Smooth muscle cell (in vitro differentiated cells): ENCODE results near the gene MED15. TPM values are rescaled to one million over a fixed set of nuclear protein-coding genes. Genes with fewer than 3 reads are reported as not detected.
"Not testable (repeated sequence)": the region's sequence is repeated elsewhere in the genome, so short reads cannot be mapped to it uniquely, and the experiment has no call there.

Experiments used
- DNase-seq: peaks from one replicate; lab custom pipeline; 2025; ENCODE audit not compliant: unreplicated experiment; lab: John Stamatoyannopoulos, UW
- H2AFZ ChIP-seq: fragments of 200-600 bp; sonication (generic); 2 replicates; pipeline ENCODE4 v1.6.0; 2016; ENCODE audit warnings: antibody characterized with exemption, low read depth, mild to moderate bottlenecking
- H3F3A ChIP-seq: fragments of 200-600 bp; sonication (generic); 2 replicates; pipeline ENCODE4 v1.6.0; 2017; ENCODE audit warnings: antibody characterized with exemption, low read depth
- H3K27ac ChIP-seq: fragments of 200-600 bp; sonication (generic); 2 replicates; pipeline ENCODE4 v1.5.1; 2016; ENCODE audit warnings: low read depth, mild to moderate bottlenecking
- H3K27me3 ChIP-seq: fragments of 200-600 bp; sonication (generic); 2 replicates; pipeline ENCODE4 v1.6.1; 2016; ENCODE audit warnings: low read depth, mild to moderate bottlenecking
- H3K36me3 ChIP-seq: fragments of 200-600 bp; sonication (generic); 2 replicates; pipeline ENCODE4 v1.5.1; 2016; ENCODE audit warnings: low read depth
- H3K4me1 ChIP-seq: fragments of 200-600 bp; sonication (generic); 2 replicates; pipeline ENCODE4 v1.5.1; 2016; ENCODE audit warnings: low read depth
- H3K4me2 ChIP-seq: fragments of 200-600 bp; sonication (generic); 2 replicates; pipeline ENCODE4 v1.6.0; 2016; ENCODE audit warnings: mild to moderate bottlenecking
- H3K4me3 ChIP-seq: fragments of 200-600 bp; sonication (generic); 2 replicates; pipeline ENCODE4 v1.5.1; 2016; ENCODE audit warnings: mild to moderate bottlenecking
- H3K79me2 ChIP-seq: fragments of 200-600 bp; sonication (generic); 2 replicates; pipeline ENCODE4 v1.6.0; 2016; ENCODE audit warnings: low read depth, mild to moderate bottlenecking
- H3K9ac ChIP-seq: fragments of 200-600 bp; sonication (generic); 2 replicates; pipeline ENCODE4 v1.6.0; 2016; ENCODE audit warnings: low read depth
- H3K9me3 ChIP-seq: fragments of 200-600 bp; sonication (generic); replicated peaks from 2 replicates; pipeline ENCODE4 v1.5.1; 2016; ENCODE audit warnings: low read depth
- H4K20me1 ChIP-seq: fragments of 200-600 bp; sonication (generic); 2 replicates; pipeline ENCODE4 v1.6.0; 2016; ENCODE audit warnings: low read depth
- WGBS: methylation state at CpG from one replicate; pipeline ENCODE4 v1.1.7; 2016; ENCODE audit warnings: low lambda C conversion rate; 5-methylcytosine and 5-hydroxymethylcytosine counted together
- polyA plus RNA-seq: library from polyadenylated mRNA; unstranded; fragments of >200 nt; fragmentation: Nextera tagmentation; extraction: Ambion mirVana; gene quantifications from 2 replicates; pipeline ENCODE4 v1.2.1, GENCODE V29; 2016
- total RNA-seq: library from RNA; depleted of rRNA; stranded (reverse); fragments of >200 nt; gene quantifications from 2 replicates; pipeline ENCODE4 v1.2.3, GENCODE V29; 2014
- TF ChIP-seq, protein P1 (sequence below): fragments of 200-600 bp; sonication (generic); IDR thresholded peaks from 2 replicates; pipeline ENCODE4 v1.5.1; 2017; ENCODE audit warnings: borderline replicate concordance, mild to moderate bottlenecking, antibody characterized with exemption; ENCODE audit not compliant: insufficient read depth, poor library complexity, severe bottlenecking

MED15 gene
- total and polyA plus RNA-seq, 2 experiments from 2014 or later: 25.3 to 70.5 TPM

DNA sequence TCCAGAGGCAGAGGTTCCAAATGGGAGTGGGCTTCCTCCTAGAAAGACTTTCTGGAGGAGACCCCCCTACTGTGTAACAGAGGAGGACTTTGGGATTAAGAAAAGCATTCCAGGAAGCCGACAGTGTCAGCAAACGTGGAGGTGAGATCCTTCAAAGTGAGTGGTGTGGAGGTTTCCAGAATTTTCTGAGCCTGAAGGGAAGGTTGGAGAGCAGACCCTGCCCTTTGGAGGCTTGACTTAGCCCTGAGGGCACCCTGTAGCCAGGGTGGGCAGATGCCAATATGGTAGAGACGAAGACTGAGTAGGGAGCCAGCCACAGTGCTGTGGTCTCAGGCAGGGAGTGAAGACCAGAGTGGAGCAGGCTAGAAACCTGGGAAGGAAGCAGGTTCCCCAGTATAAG lies 10.0 kb upstream of the MED15 start:
- Histone ChIP-seq H3K9ac (no peak overlapping the region), H3K4me1 (peaks cover 10% of the 10 kb centered on the region), H4K20me1 (peaks cover 27% of the 10 kb centered on the region), H3K4me2 (no peak overlapping the region), H3K4me3 (no peak overlapping the region), H3K9me3 (no peaks in the 10 kb centered on the region), H3K79me2 (peaks cover 29% of the 10 kb centered on the region), H3K27ac (no peak overlapping the region), H3K27me3 (no peaks in the 10 kb centered on the region), H2AFZ (no peak overlapping the region), H3F3A (no peaks in the 10 kb centered on the region), H3K36me3 (no peaks in the 10 kb centered on the region)
- TF ChIP-seq, protein P1, sequence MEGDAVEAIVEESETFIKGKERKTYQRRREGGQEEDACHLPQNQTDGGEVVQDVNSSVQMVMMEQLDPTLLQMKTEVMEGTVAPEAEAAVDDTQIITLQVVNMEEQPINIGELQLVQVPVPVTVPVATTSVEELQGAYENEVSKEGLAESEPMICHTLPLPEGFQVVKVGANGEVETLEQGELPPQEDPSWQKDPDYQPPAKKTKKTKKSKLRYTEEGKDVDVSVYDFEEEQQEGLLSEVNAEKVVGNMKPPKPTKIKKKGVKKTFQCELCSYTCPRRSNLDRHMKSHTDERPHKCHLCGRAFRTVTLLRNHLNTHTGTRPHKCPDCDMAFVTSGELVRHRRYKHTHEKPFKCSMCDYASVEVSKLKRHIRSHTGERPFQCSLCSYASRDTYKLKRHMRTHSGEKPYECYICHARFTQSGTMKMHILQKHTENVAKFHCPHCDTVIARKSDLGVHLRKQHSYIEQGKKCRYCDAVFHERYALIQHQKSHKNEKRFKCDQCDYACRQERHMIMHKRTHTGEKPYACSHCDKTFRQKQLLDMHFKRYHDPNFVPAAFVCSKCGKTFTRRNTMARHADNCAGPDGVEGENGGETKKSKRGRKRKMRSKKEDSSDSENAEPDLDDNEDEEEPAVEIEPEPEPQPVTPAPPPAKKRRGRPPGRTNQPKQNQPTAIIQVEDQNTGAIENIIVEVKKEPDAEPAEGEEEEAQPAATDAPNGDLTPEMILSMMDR: no peak
- 86% methylated on average over 3 of the region's 3 CpGs for WGBS
- DNase-seq: no peak

DNA sequence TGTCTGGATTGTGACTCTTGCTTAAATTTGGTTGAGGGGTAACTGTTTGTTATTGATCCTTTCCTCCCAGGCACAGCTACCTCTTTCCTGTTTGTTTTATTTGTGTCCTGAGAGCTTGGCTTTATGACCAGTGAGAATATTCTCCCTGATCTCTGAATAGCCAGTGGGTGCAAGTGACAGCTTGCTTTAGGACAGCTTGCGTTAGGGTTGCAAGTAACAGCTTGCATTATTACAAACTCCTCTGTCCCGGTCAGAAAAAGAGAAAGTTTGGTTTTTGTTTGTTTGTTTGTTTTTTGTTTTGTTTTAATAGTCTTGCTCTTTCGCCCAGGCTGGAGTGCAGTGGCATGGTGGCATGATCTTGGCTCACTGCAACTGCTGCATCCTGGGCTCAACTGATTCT lies 8.5 kb upstream of the MED15 start:
- H3K27ac ChIP-seq: no peak overlapping the region
- H3K4me2 ChIP-seq: no peak overlapping the region
- peaks cover 10% of the 10 kb centered on the region for H3K4me1 ChIP-seq
- no peak overlapping the region for H2AFZ ChIP-seq
- no peaks in the 10 kb centered on the region for H3F3A ChIP-seq
- peaks cover 14% of the 10 kb centered on the region for H3K79me2 ChIP-seq
- no peaks in the 10 kb centered on the region for H3K9me3 ChIP-seq
- H3K36me3 ChIP-seq: no peaks in the 10 kb centered on the region
- WGBS: 70% methylated on average over 3 of the region's 3 CpGs
- DNase-seq: no peak
- peaks cover 12% of the 10 kb centered on the region for H4K20me1 ChIP-seq
- H3K4me3 ChIP-seq: no peak overlapping the region
- H3K9ac ChIP-seq: no peak overlapping the region
- H3K27me3 ChIP-seq: no peaks in the 10 kb centered on the region
- TF ChIP-seq, protein P1: no peak

DNA sequence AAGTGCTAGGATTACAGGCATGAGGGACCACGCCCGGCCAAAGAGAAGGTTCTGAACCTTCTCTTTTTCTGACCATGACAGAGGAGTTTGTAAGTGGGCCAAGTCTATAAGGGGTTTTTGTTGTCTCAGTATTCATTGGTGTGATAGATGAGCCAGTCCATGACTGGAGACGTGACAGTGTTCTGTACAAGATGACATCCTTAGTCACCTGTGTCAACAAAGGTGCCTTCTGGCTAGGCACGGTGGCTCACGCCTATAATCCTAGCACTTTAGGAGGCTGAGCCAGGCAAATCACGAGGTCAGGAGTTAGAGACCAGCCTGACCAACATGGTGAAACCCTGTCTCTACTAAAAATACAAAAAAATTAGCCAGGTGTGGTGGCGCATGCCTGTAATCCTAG lies 7.6 kb upstream of the MED15 start:
- Histone ChIP-seq H3K9ac (no peak overlapping the region), H3K4me3 (no peak overlapping the region), H3K4me1 (peaks cover 3% of the 10 kb centered on the region), H3K4me2 (no peak overlapping the region), H3K9me3 (no peaks in the 10 kb centered on the region), H2AFZ (no peak overlapping the region), H3K36me3 (no peaks in the 10 kb centered on the region), H3F3A (no peaks in the 10 kb centered on the region), H3K79me2 (peaks cover 6% of the 10 kb centered on the region), H4K20me1 (peaks cover 4% of the 10 kb centered on the region), H3K27ac (no peak overlapping the region), H3K27me3 (no peaks in the 10 kb centered on the region)
- 88% methylated on average over 7 of the region's 7 CpGs for WGBS
- DNase-seq: no peak
- TF ChIP-seq, protein P1: no peak

DNA sequence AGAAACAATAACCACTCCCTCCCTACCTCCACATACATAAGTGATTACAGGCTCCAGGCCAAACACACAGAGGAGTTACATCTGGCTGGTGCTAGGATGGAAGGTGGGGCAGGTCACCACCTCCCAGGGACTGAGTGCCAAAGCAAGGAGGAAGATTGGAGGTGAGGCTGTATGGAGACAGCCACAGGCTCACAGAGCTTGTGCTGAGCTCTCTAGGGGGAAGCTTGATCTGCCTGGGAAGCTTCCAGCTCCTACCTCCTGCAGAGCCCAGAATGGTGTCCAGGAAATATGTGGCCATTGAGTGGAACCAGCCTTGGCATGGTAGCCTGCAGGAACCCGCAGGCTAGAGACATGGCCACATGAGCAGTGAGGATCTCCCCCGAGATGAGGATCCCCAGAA lies 3.6 kb upstream of the MED15 start:
- TF ChIP-seq, protein P1: no peak
- peaks cover 5% of the 10 kb centered on the region for H3K4me1 ChIP-seq
- no peaks in the 10 kb centered on the region for H3K36me3 ChIP-seq
- peak overlapping the region; percentile 86 for H3K27ac ChIP-seq
- peak overlapping the region; percentile 51 for H3K4me2 ChIP-seq
- no peak overlapping the region for H3K4me3 ChIP-seq
- H3K79me2 ChIP-seq: peaks cover 5% of the 10 kb centered on the region
- no peaks in the 10 kb centered on the region for H3K9me3 ChIP-seq
- no peaks in the 10 kb centered on the region for H3K27me3 ChIP-seq
- H3K9ac ChIP-seq: no peak overlapping the region
- DNase-seq: no peak
- 69% methylated on average over 2 of the region's 2 CpGs for WGBS
- H4K20me1 ChIP-seq: no peaks in the 10 kb centered on the region
- no peak overlapping the region for H2AFZ ChIP-seq
- peaks cover 5% of the 10 kb centered on the region for H3F3A ChIP-seq

DNA sequence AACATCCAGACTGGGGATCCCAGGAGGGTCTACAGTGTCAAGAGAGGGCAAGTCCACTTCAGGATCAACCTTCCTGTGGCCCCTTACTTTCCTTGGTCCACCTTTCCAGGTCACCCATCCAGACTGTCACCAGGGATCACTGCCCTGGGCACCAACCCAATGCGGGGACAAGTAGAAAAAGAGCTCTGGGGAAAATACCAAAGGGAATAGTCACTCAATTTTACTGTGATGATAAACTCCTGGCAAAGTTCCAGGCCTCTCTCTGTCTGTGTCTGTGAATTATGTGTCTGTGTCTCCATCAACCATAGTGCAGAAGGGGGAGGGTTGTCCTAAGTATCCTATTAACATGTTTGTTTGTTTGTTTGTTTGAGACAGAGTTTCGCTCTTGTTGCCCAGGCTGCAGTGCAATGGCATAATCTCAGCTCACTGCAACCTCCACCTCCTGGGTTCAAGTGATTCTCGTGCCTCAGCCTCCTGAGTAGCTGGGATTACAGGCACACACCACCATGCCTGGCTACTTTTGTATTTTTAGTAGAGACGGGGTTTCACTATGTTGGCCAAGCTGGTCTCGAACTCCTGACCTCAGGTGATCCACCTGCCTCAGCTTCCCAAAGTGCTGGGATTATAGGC lies 3.0 kb upstream of the MED15 start:
- Histone ChIP-seq H3K4me2 (peak overlapping the region; percentile 51), H3K9ac (peak overlapping the region; percentile 52), H3K27ac (peak overlapping the region; percentile 86), H3K4me1 (peaks cover 11% of the 10 kb centered on the region)
- H4K20me1 ChIP-seq, H3K27me3 ChIP-seq, H3K9me3 ChIP-seq, H3F3A ChIP-seq, H3K79me2 ChIP-seq, H3K36me3 ChIP-seq, H2AFZ ChIP-seq, DNase-seq, H3K4me3 ChIP-seq: not testable (repeated sequence)
- 46% methylated on average over 5 of the region's 5 CpGs for WGBS
